Spleen (tissue), 11 donors: ENCODE measurements around the gene MESP2. TPM values are rescaled to one million over a fixed set of nuclear protein-coding genes. Genes with fewer than 3 reads are reported as not detected.

Experiments used
- DNase-seq: peaks from one replicate; pipeline ENCODE4 v3.0.0-alpha.2; 2020
- H3K27ac ChIP-seq, 8 donors: fragments of 200-600 bp; sonication (generic) in 7 of 8; 1 replicate in 4 of 8; 2 replicates in 4 of 8; pipeline versions ENCODE4 v1.5.0 to v1.8.0; 2016 to 2021; ENCODE audit warnings: inconsistent platforms in 4 of 8, mild to moderate bottlenecking in 4 of 8, moderate library complexity in 1 of 8
- H3K27me3 ChIP-seq, 7 donors: fragments of 200-600 bp; sonication (generic) in 6 of 7; replicated peaks in 1 of 7; 1 replicate in 4 of 7; 2 replicates in 3 of 7; pipeline versions ENCODE4 v1.5.0 to v1.8.0; 2016 to 2021; ENCODE audit warnings: inconsistent platforms in 3 of 7, mild to moderate bottlenecking in 1 of 7
- H3K36me3 ChIP-seq, 6 donors: fragments of 200-600 bp; sonication (generic) in 5 of 6; 1 replicate in 4 of 6; 2 replicates in 2 of 6; pipeline versions ENCODE4 v1.5.0 to v1.8.0; 2016 to 2021; ENCODE audit warnings: inconsistent platforms in 2 of 6
- H3K4me1 ChIP-seq, 6 donors: fragments of 200-600 bp; sonication (generic) in 5 of 6; 1 replicate in 3 of 6; 2 replicates in 3 of 6; pipeline versions ENCODE4 v1.5.0 to v1.8.0; 2016 to 2021; ENCODE audit warnings: inconsistent platforms in 3 of 6
- H3K4me3 ChIP-seq, 8 donors: fragments of 200-600 bp; sonication (generic) in 7 of 8; 1 replicate in 4 of 8; 2 replicates in 4 of 8; pipeline versions ENCODE4 v1.5.0 to v1.8.0; 2016 to 2021; ENCODE audit warnings: inconsistent platforms in 4 of 8, mild to moderate bottlenecking in 4 of 8, moderate library complexity in 2 of 8
- H3K9me3 ChIP-seq, 8 donors: fragments of 200-600 bp; sonication (generic) in 7 of 8; 1 replicate in 4 of 8; 2 replicates in 4 of 8; pipeline versions ENCODE4 v1.5.0 to v1.8.0; 2016 to 2021; ENCODE audit warnings: inconsistent platforms in 4 of 8
- POLR2A ChIP-seq, 3 donors: fragments of 450-650 bp; IDR thresholded peaks; one replicate each; pipeline ENCODE4 v1.5.1; 2017; ENCODE audit warnings: antibody characterized with exemption in 3 of 3, mild to moderate bottlenecking in 1 of 3
- POLR2AphosphoS5 ChIP-seq, 3 donors: sonication (generic); formaldehyde crosslinking; IDR thresholded peaks; one replicate each; pipeline ENCODE4 v1.5.1; 2017; ENCODE audit warnings: antibody characterized with exemption in 3 of 3
- WGBS, 5 donors: extraction: QIAGEN DNeasy Blood & Tissue Kit in 3 of 5; methylation state at CpG; one replicate each; pipeline versions ENCODE4 v1.1.5 to v1.1.7; 2013 to 2018; 5-methylcytosine and 5-hydroxymethylcytosine counted together
- intact Hi-C: fragments of 100-400 bp; cut with DNase I; formaldehyde crosslinking; loops from one replicate; pipeline ENCODE4 v1.15.0; 2023; ENCODE audit warnings: low total_unique reads
- polyA plus RNA-seq, 3 donors: library from polyadenylated mRNA; stranded (reverse); fragments of 200-250 nt; gene quantifications; one replicate each; pipeline ENCODE4 v1.2.1, GENCODE V29; 2013
- total RNA-seq, 7 donors: library from RNA; depleted of rRNA in 3 of 7; stranded (reverse); fragments of >200 nt in 3 of 7; fragmentation: NEBNext Ultra II Directional in 4 of 7; extraction: Animal tissue kit (Norgen Biotek cat#: 25700) in 4 of 7; gene quantifications; one replicate each; pipeline versions ENCODE4 v1.1.0 to v1.2.1, GENCODE V29; 2016 to 2021
- TF ChIP-seq, protein P1 (sequence below), 11 experiments: fragments of 200-600 bp in 7 of 11; fragments of 450-650 bp in 4 of 11; sonication (generic) in 4 of 11; IDR thresholded peaks in 8 of 11; conservative IDR thresholded peaks in 3 of 11; 1 replicate in 7 of 11; 2 replicates in 4 of 11; pipeline versions ENCODE4 v1.4.0 to v1.8.0; 2016 to 2021; ENCODE audit warnings: antibody characterized with exemption in 11 of 11, inconsistent platforms in 4 of 11, mild to moderate bottlenecking in 1 of 11
- donor health status: healthy with polysubstance abuse.
- donor health status: DM: no; HTN: no; CAD: no; lungs with moderate emphysema.
- donor health status: DM: no; HTN: no; CAD: no.
- donor health status: Bipolar disorder and iron deficiency.
- donor health status: healthy.
- donor health status: DM: no; HTN: no; CAD: no.
- donor health status: DM: yes; HTN: yes; CAD: no.

MESP2 gene
- total and polyA plus RNA-seq, 10 donors = 0.05 TPM; not detected in 9

GRCh38 chr15:89770041-89770440 is 6.1 kb upstream of the MESP2 start:
- no peak for DNase-seq
- WGBS, 5 donors = 80 to 85% (median 84%) methylated on average over 3 of the region's 3 CpGs
- H3K27ac ChIP-seq = no peak overlapping the region
- H3K27me3 ChIP-seq = peaks cover 0 to 4% (median 0%) of the 10 kb centered on the region in 7 donors
- H3K4me1 ChIP-seq = no peaks in the 10 kb centered on the region
- intact Hi-C loops = no loop called here
- no peaks in the 10 kb centered on the region for H3K36me3 ChIP-seq
- no peaks in the 10 kb centered on the region for H3K9me3 ChIP-seq
- TF ChIP-seq, protein P1, sequence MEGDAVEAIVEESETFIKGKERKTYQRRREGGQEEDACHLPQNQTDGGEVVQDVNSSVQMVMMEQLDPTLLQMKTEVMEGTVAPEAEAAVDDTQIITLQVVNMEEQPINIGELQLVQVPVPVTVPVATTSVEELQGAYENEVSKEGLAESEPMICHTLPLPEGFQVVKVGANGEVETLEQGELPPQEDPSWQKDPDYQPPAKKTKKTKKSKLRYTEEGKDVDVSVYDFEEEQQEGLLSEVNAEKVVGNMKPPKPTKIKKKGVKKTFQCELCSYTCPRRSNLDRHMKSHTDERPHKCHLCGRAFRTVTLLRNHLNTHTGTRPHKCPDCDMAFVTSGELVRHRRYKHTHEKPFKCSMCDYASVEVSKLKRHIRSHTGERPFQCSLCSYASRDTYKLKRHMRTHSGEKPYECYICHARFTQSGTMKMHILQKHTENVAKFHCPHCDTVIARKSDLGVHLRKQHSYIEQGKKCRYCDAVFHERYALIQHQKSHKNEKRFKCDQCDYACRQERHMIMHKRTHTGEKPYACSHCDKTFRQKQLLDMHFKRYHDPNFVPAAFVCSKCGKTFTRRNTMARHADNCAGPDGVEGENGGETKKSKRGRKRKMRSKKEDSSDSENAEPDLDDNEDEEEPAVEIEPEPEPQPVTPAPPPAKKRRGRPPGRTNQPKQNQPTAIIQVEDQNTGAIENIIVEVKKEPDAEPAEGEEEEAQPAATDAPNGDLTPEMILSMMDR (IDR thresholded peaks at IDR 0.05 in 8 of 11, conservative IDR thresholded peaks at IDR 0.05 in 3 of 11) = no peak
- no peak for TF ChIP-seq POLR2AphosphoS5 (IDR thresholded peaks at IDR 0.05)
- TF ChIP-seq POLR2A (IDR thresholded peaks at IDR 0.05) = no peak
- H3K4me3 ChIP-seq = no peak overlapping the region

GRCh38 chr15:89772932-89773583 is 3.1 kb upstream of the MESP2 start:
- Histone ChIP-seq H3K4me3 (no peak overlapping the region), H3K27ac (no peak overlapping the region), H3K27me3 (peaks cover 0 to 34% (median 9%) of the 10 kb centered on the region in 7 donors), H3K36me3 (no peaks in the 10 kb centered on the region), H3K4me1 (peaks cover 0 to 20% (median 14%) of the 10 kb centered on the region in 6 donors), H3K9me3 (no peaks in the 10 kb centered on the region)
- TF ChIP-seq, protein P1 (IDR thresholded peaks at IDR 0.05 in 8 of 11, conservative IDR thresholded peaks at IDR 0.05 in 3 of 11) = peak in 2 of 11 experiments; percentile 9 to 10
- TF ChIP-seq POLR2A (IDR thresholded peaks at IDR 0.05) = no peak
- DNase-seq = no peak
- 63 to 66% (median 63%) methylated on average over 3 of the region's 3 CpGs for WGBS, 5 donors
- intact Hi-C loops = no loop called here

DNA sequence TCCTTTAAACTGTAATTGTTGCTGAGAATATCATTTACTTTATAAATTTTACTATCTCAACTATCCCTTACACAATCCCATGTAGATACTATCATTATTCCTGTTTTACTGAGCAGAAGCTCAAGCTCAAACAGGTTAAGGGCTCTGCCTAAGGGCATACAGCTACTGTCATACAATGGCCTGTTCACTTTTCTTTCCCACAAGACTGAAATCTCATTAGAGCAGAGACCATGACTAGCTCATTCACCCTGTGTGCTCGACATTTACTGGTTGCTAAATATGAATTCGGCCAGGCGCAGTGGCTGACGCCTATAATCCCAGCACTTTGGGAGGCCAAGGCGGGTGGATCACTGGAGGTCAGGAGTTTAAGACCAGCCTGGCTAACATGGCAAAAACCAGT is 1.6 kb upstream of the MESP2 start:
- 90 to 98% (median 94%) methylated on average over 5 of the region's 5 CpGs for WGBS, 5 donors
- H3K36me3 ChIP-seq = no peaks in the 10 kb centered on the region

DNA sequence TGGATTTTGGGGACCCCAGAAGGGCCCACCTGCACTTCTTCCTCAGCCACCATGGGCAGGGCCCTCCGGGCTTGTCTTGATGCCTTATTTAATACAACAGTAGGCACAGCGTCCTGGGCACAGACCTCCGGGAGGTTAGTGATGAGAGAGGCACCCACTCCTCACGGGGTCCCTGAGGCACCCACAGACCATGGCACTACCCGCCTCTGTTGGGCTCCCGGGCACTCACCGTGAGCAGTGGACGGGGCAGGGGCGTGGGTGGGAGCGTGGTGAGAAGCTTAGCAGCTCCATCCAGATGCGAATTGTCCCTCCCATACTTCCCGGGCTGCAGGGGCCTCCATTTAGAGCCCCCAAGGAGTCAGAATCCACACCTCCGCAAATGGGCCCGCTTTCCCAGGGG is 317 bp upstream of the MESP2 start:
- intact Hi-C loops = no loop called here
- 63 to 75% (median 69%) methylated on average over 14 of the region's 14 CpGs for WGBS, 5 donors
- Histone ChIP-seq H3K27ac (no peak overlapping the region), H3K27me3 (peaks cover 0 to 46% (median 13%) of the 10 kb centered on the region in 7 donors), H3K4me3 (peak overlapping the region in 3 of 8 donors; percentile 38 to 71 (median 47)), H3K9me3 (no peaks in the 10 kb centered on the region), H3K4me1 (peaks cover 0 to 26% (median 18%) of the 10 kb centered on the region in 6 donors), H3K36me3 (no peaks in the 10 kb centered on the region)
- peak; percentile 65 for DNase-seq
- TF ChIP-seq POLR2A (IDR thresholded peaks at IDR 0.05) (no peak), POLR2AphosphoS5 (IDR thresholded peaks at IDR 0.05) (no peak)
- TF ChIP-seq, protein P1 (IDR thresholded peaks at IDR 0.05 in 8 of 11, conservative IDR thresholded peaks at IDR 0.05 in 3 of 11) = no peak

More for the DNA sequence above, 1.6 kb upstream of the MESP2 start:
- H3K27me3 ChIP-seq = peaks cover 0 to 35% (median 9%) of the 10 kb centered on the region in 7 donors
- no peaks in the 10 kb centered on the region for H3K9me3 ChIP-seq
- H3K4me1 ChIP-seq = peaks cover 0 to 20% (median 14%) of the 10 kb centered on the region in 6 donors
- intact Hi-C loops = no loop called here
- no peak overlapping the region for H3K27ac ChIP-seq
- peak; percentile 28 for DNase-seq
- TF ChIP-seq, protein P1 (IDR thresholded peaks at IDR 0.05 in 8 of 11, conservative IDR thresholded peaks at IDR 0.05 in 3 of 11) = no peak
- TF ChIP-seq POLR2A (IDR thresholded peaks at IDR 0.05) = no peak
- no peak for TF ChIP-seq POLR2AphosphoS5 (IDR thresholded peaks at IDR 0.05)
- H3K4me3 ChIP-seq = no peak overlapping the region
